ENCODE measurements around the gene BRD4.

DNA sequence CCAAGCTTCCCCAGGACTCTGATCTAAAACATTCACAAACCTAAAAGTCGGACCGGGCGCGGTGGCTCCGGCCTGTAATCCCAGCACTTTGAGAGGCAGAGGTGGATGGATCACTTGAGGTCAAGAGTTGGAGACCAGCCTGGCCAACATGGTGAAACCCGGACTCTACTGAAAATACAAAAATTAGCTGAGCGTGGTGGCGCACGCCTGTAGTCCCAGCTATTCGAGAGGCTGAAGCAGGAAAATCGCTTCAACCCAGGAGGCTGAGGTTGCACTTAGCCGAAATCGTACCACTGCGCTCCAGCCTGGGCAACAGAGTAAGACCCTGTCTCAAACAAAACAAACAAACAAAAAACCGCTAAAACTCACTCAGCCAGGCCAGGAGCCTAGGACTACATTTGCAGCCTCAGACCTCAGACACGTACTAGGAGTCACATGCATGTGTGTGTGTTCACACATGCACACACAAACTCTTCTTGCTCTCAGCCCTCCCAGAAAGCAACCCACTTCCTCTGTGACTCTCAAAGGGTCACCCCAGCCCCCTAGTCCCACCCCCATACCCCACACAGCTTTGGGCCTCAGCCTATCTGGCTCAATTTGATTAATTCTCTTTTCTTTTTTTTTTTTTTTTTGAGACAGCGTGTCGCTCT, 130.8 kb downstream of the BRD4 start:
- TF ChIP-seq, protein P1, sequence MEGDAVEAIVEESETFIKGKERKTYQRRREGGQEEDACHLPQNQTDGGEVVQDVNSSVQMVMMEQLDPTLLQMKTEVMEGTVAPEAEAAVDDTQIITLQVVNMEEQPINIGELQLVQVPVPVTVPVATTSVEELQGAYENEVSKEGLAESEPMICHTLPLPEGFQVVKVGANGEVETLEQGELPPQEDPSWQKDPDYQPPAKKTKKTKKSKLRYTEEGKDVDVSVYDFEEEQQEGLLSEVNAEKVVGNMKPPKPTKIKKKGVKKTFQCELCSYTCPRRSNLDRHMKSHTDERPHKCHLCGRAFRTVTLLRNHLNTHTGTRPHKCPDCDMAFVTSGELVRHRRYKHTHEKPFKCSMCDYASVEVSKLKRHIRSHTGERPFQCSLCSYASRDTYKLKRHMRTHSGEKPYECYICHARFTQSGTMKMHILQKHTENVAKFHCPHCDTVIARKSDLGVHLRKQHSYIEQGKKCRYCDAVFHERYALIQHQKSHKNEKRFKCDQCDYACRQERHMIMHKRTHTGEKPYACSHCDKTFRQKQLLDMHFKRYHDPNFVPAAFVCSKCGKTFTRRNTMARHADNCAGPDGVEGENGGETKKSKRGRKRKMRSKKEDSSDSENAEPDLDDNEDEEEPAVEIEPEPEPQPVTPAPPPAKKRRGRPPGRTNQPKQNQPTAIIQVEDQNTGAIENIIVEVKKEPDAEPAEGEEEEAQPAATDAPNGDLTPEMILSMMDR (IDR thresholded peaks at IDR 0.05), result no peak
- no peak for TF ChIP-seq POLR2A (IDR thresholded peaks at IDR 0.05)

All from prostate gland (tissue), 2 donors.